Urothelium cell line (cell line): Measurements from ENCODE around the gene CCN6.
A peak's percentile ranks its signal among the peaks of the same experiment; 100 is the strongest.

Experiments used
- DNase-seq: peaks from one replicate; pipeline ENCODE4 v3.0.0; 2011; ENCODE audit warnings: low spot score, mixed read lengths
- FAIRE-seq: peaks from 2 replicates; lab custom pipeline; 2011; peaks lifted over from hg19 to GRCh38; lab: Jason Lieb, UNC

CCN6 gene

GRCh38 chr6:112113431-112113830 is 59.5 kb downstream of the CCN6 start:
- FAIRE-seq (no peak), DNase-seq (no peak)

GRCh38 chr6:112113918-112114317 is 60.0 kb downstream of the CCN6 start:
- FAIRE-seq = no peak

DNA sequence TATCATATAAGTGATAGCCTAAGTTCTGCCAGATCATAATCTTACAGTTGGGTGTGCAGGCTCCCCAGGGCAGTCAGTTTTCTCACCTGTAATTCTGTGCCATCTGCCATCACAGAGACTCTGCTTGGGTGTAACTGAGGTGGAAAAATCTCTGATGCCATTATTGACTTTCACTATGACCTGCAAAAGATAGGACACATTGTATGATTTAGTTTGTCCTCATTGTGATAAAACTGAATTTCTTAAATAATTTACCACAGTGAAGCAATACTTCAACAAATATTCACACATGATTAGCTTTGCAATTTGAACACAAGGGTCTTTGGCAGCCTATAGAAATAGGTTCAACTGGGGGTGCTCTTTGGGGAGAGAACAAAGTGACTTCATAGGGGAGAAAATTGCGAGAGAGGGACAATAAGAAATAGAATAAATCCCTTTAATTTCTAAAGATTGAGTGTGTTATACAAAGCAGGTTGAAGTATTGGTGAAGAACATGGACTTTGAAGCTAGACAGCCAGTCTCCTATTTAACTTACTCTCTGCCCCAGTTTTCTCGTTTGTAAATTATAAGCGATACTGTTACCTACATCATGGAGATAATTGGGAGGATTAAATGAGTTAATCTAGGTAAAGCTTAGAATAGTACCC is 60.8 kb downstream of the CCN6 start:
- DNase-seq (no peak), FAIRE-seq (no peak)

More at GRCh38 chr6:112113918-112114317, 60.0 kb downstream of the CCN6 start:
- no peak for DNase-seq

DNA sequence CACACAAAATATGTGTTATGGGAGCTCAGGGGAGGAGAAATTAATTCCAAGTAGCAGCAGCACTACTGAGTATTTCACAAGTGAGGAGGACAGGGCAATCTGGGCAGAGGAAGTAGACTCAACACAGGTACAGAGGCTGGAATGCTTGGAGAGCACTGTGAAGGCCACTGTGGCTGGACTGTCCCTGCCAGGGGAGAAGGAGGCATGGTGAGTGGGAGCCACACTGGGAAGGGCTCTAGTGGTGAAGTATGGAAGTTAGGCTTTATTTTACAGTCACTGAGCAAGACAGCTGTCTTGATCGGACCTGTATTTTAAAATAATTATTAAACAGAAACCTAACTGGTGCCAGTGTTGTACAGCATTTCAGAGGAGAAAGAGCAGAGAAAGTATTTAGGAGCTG is 62.3 kb downstream of the CCN6 start:
- DNase-seq (no peak), FAIRE-seq (no peak)

- DNase-seq (peak; percentile 33), FAIRE-seq (no peak)
Observed at GRCh38 chr6:112117554-112117953, 63.6 kb downstream of the CCN6 start.

DNA sequence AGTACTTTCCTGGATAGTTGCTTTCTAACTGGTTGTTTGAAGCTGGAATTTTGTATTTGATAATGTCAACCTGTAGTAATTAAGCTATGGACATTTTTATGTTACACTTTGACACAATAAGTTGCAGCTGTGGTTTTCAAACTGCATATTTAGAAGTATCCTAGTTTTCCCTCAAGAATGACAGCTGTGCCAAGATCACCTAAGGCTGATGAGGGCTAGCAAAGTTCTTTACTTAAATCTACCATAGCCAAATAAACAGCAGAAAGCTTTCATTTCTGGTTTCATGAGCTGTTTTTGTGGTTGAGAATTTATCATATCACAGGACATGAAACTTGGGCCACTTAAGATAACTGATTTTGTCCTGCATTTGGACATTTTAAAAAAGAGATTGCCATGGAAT is 64.1 kb downstream of the CCN6 start:
- DNase-seq = no peak
- FAIRE-seq = no peak
